ENCODE results near the gene TMEM170A.

The TMEM170A gene

DNA sequence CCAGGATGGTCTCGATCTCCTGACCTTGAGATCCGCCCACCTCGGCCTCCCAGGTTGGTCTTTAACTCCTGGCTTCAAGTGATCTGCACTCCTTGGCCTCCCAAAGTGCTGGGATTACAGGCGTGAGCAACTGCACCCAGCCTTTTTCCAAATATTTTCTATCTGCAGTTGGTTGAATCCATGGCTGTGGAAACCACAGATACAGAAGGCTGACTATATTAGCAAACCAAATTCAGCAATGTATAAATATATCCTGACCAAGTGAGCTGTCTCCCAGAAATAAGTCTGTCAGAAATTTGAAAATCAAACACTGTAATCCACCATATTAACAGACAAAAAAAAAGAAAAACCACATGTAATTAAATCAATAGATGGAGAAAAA is 40.8 kb downstream of the TMEM170A start:
- no peak for DNase-seq (ENCODE audit: low spot score)
- Histone ChIP-seq H3K27ac (no peak overlapping the region), H3K4me3 (no peak overlapping the region)
- TF ChIP-seq, protein P1, sequence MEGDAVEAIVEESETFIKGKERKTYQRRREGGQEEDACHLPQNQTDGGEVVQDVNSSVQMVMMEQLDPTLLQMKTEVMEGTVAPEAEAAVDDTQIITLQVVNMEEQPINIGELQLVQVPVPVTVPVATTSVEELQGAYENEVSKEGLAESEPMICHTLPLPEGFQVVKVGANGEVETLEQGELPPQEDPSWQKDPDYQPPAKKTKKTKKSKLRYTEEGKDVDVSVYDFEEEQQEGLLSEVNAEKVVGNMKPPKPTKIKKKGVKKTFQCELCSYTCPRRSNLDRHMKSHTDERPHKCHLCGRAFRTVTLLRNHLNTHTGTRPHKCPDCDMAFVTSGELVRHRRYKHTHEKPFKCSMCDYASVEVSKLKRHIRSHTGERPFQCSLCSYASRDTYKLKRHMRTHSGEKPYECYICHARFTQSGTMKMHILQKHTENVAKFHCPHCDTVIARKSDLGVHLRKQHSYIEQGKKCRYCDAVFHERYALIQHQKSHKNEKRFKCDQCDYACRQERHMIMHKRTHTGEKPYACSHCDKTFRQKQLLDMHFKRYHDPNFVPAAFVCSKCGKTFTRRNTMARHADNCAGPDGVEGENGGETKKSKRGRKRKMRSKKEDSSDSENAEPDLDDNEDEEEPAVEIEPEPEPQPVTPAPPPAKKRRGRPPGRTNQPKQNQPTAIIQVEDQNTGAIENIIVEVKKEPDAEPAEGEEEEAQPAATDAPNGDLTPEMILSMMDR (IDR thresholded peaks at IDR 0.05) = no peak

DNA sequence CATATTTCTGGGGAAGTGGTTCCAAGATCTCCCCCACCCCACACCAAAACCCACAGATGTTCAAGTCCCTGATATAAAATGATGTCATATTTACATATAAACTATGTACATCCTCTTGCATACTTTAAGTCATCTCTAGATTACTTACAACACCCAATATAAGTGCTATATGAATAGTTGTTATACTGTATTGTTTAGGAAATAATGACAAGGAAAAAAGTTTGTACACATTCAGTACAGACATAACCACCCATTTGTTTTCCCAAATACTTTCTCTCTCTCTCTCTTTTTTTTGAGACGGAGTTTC is 42.7 kb downstream of the TMEM170A start:
- Histone ChIP-seq H3K4me3 (no peak overlapping the region), H3K27ac (no peak overlapping the region)
- TF ChIP-seq, protein P1 (IDR thresholded peaks at IDR 0.05) = no peak
- DNase-seq (ENCODE audit: low spot score) = no peak

DNA sequence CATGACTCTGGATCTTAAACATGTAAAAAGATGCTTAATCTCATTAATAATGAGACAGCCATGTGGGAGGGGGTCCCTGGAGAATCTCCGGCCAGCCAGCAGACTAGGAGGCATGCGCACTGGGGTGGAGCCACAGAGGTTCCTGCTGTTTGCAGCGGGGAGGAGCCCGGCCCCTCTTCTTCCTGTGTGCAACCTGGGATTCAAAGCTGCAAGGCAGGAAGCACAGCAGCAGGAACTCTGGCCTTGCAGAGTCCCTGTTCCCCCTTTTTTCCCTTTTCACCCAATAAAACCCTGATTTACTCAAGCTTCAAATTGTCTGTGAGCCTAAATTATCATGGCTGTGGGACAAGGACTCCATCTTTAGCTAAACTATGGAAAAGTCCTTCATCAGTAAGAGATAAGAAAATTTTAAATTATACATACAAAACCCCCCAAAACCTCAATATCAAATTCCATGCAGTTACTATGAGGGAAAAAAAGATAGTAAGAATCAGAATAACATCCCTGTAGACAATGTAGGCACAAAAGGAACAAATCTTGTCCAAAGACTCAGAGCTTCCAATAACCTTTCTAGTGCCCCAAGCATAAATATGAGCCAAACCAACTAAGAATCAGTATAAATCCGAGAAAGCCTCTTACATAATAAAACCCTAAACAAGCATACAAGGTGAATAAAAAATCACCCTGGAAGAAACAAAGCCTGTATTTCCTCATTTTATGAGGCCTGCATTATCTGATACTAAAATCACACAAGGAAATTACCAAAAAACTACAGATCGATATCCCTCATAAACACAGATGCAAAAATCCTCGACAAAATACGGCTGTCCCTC is 43.3 kb downstream of the TMEM170A start:
- TF ChIP-seq, protein P1 (IDR thresholded peaks at IDR 0.05) = no peak
- Histone ChIP-seq H3K4me3 (peak overlapping the region; percentile 43), H3K27ac (no peak overlapping the region)
- DNase-seq (ENCODE audit: low spot score) = no peak

DNA sequence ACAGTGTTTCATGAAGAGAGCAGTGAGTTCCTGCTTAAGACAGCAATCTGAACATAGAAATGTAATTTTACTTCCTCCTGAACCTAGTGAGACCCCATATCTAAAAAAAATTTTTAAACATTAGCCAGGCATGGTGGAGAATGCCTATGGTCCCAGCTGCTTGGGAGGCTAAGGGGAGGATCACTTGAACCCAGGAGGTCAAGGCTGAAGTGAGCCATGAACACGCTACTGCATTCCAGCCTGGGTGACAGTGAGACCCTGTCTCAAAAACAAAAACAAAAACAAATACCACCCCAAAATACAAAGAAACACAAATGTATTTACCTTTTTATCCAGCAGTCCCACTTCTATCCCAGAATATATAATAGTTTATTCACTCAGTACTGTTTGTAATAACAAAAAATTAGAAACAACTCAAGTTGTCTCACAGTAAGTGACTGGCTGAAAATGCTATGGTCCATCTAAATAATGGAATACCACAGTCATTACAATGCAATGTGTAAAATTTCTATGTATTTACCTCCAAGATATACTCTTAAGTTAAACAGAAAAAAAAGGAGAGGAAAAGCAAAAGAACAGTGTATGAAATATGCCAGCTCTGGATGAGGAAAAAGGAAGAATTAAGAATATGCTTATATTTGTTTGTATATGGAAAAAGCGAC is 47.5 kb downstream of the TMEM170A start:
- no peak for DNase-seq (ENCODE audit: low spot score)
- no peak overlapping the region for H3K27ac ChIP-seq
- TF ChIP-seq, protein P1 (IDR thresholded peaks at IDR 0.05) = no peak
- H3K4me3 ChIP-seq = no peak overlapping the region

DNA sequence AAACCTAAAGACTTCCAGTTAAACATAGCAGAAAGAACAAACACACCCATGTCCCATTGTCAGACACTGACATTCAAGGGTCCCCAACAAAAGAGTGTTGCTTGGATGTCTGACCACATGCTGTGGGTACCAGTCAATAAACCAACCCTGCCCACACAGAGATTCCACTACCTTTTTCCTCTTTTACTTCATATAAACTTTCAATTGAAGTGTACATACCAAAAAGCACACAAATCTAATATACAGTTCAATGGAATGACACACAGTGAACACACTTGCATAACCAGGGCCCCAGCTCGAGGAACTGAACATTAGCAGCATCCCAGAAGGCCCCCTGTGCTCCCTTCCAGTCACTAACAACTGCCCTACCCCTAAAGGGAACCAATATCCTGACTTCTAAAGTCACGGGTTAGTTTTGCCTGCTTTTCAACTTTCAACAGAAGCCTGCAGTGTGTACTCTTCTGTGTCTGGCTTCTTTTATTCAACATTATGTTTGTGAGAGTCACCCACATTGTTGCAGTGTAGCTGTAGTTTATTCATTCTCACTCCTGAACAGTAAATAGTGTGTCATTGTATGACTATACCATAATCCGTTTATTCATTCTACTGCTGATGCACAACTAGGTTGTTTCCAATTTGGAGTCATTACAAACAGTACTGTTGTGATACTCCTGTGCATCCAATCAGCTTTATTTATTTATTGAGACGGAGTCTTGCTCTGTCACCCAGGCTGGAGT is 49.2 kb downstream of the TMEM170A start:
- TF ChIP-seq, protein P1 (IDR thresholded peaks at IDR 0.05) = no peak
- Histone ChIP-seq H3K27ac (no peak overlapping the region), H3K4me3 (no peak overlapping the region)
- DNase-seq (ENCODE audit: low spot score) = no peak

DNA sequence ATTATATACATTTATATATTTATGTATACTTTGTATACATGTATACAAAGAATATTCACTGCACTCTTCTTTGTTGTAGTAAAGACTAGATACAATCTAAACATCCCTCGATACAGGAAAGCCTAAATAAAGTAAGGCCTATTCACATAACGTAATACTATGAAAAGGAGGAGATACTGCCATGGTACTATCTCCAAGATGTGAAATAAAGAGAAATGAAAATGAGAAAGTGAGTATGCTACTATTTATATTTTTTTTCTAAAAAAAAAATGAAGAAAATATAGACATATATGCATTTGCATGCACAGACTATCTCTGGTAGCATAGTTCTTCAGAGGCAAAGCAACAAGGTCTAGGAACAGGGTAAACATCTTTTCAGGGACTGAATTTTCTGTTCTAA is 50.5 kb downstream of the TMEM170A start:
- Histone ChIP-seq H3K27ac (no peak overlapping the region), H3K4me3 (no peak overlapping the region)
- TF ChIP-seq, protein P1 (IDR thresholded peaks at IDR 0.05) = no peak
- no peak for DNase-seq (ENCODE audit: low spot score)

Data from coronary artery (tissue), 2 donors.